Measurements from ENCODE around the gene IL4R. TPM values are rescaled to one million over a fixed set of nuclear protein-coding genes. Genes with fewer than 3 reads are reported as not detected.

The IL4R gene
- total and polyA plus RNA-seq, 7 donors: 2.1 to 9.6 (median 6.5) TPM

GRCh38 chr16:27386674-27387073 lies 72.9 kb downstream of the IL4R start:
- DNase-seq (no peak), ATAC-seq (no peak)
- no peaks in the 10 kb centered on the region for H3K9me3 ChIP-seq
- H3K27ac ChIP-seq: no peak overlapping the region
- no peaks in the 10 kb centered on the region for H3K36me3 ChIP-seq (ENCODE audit: insufficient read depth in 1 of 2, low read depth in 1 of 2)
- peaks cover 0 to 1% (median 0%) of the 10 kb centered on the region in 3 donors for H3K27me3 ChIP-seq (ENCODE audit: insufficient read depth in 3 of 3, low read length in 2 of 3)
- no peak for TF ChIP-seq CTCF (IDR thresholded peaks at IDR 0.05)
- no peak overlapping the region for H3K4me3 ChIP-seq
- WGBS, 3 donors: 65 to 78% (median 76%) methylated on average over 4 of the region's 4 CpGs
- H3K4me1 ChIP-seq: no peaks in the 10 kb centered on the region
- intact Hi-C loops (cut with DNase I): no loop called here

- H3K9me3 ChIP-seq: peaks cover 1% of the 10 kb centered on the region
- 35 to 57% (median 42%) methylated on average over 1 of the region's 1 CpG for WGBS, 3 donors
- intact Hi-C loops (cut with DNase I): no loop called here
- no peak for TF ChIP-seq CTCF (IDR thresholded peaks at IDR 0.05)
- ATAC-seq (no peak), DNase-seq (no peak)
- no peak overlapping the region for H3K27ac ChIP-seq
- no peaks in the 10 kb centered on the region for H3K4me1 ChIP-seq
- no peaks in the 10 kb centered on the region for H3K27me3 ChIP-seq (ENCODE audit: insufficient read depth in 3 of 3, low read length in 2 of 3)
- no peak overlapping the region for H3K4me3 ChIP-seq
- no peaks in the 10 kb centered on the region for H3K36me3 ChIP-seq (ENCODE audit: insufficient read depth in 1 of 2, low read depth in 1 of 2)
Measured at GRCh38 chr16:27387724-27388123, 74.0 kb downstream of the IL4R start.

GRCh38 chr16:27389272-27389961 lies 75.6 kb downstream of the IL4R start:
- H3K4me1 ChIP-seq: no peaks in the 10 kb centered on the region
- intact Hi-C loops (cut with DNase I): no loop called here
- WGBS, 3 donors: 79 to 81% (median 81%) methylated on average over 8 of the region's 8 CpGs
- TF ChIP-seq CTCF (IDR thresholded peaks at IDR 0.05): no peak
- ATAC-seq: no peak
- no peak overlapping the region for H3K4me3 ChIP-seq
- H3K36me3 ChIP-seq (ENCODE audit: insufficient read depth in 1 of 2, low read depth in 1 of 2): no peaks in the 10 kb centered on the region
- DNase-seq: no peak
- no peak overlapping the region for H3K27ac ChIP-seq
- H3K9me3 ChIP-seq: peaks cover 8% of the 10 kb centered on the region
- H3K27me3 ChIP-seq (ENCODE audit: insufficient read depth in 3 of 3, low read length in 2 of 3): no peaks in the 10 kb centered on the region

GRCh38 chr16:27390151-27390550 lies 76.4 kb downstream of the IL4R start:
- TF ChIP-seq CTCF (IDR thresholded peaks at IDR 0.05): no peak
- intact Hi-C loops (cut with DNase I): no loop called here
- Histone ChIP-seq H3K4me1 (no peaks in the 10 kb centered on the region), H3K27ac (no peak overlapping the region), H3K4me3 (no peak overlapping the region), H3K9me3 (peaks cover 10% of the 10 kb centered on the region), H3K36me3 (ENCODE audit: insufficient read depth in 1 of 2, low read depth in 1 of 2) (no peaks in the 10 kb centered on the region), H3K27me3 (ENCODE audit: insufficient read depth in 3 of 3, low read length in 2 of 3) (no peaks in the 10 kb centered on the region)
- DNase-seq: no peak
- no peak for ATAC-seq

GRCh38 chr16:27392671-27393070 lies 78.9 kb downstream of the IL4R start:
- DNase-seq (no peak), ATAC-seq (no peak)
- Histone ChIP-seq H3K36me3 (ENCODE audit: insufficient read depth in 1 of 2, low read depth in 1 of 2) (no peaks in the 10 kb centered on the region), H3K9me3 (peaks cover 12% of the 10 kb centered on the region), H3K4me3 (no peak overlapping the region), H3K27me3 (ENCODE audit: insufficient read depth in 3 of 3, low read length in 2 of 3) (no peaks in the 10 kb centered on the region), H3K27ac (no peak overlapping the region), H3K4me1 (no peaks in the 10 kb centered on the region)
- WGBS, 3 donors: 69 to 79% (median 73%) methylated on average over 1 of the region's 1 CpG
- intact Hi-C loops (cut with DNase I): no loop called here
- TF ChIP-seq CTCF (IDR thresholded peaks at IDR 0.05): no peak

All from psoas muscle (tissue), 8 donors.